HAP-1 (cell line): ENCODE data around the gene KLHDC8B.

Experiments
- DNase-seq, 2 experiments: peaks; one replicate each; pipeline ENCODE4 v3.0.0-alpha.2; 2016 to 2020; ENCODE audit warnings: low spot score in 2 of 2
- H3K27me3 ChIP-seq: fragments of 250-450 bp; sonication (Bioruptor Pico); 2 replicates; pipeline ENCODE4 v1.5.1; 2020; ENCODE audit warnings: low read depth, mild to moderate bottlenecking, moderate library complexity
- H3K36me3 ChIP-seq: fragments of 250-450 bp; sonication (Bioruptor Pico); replicated peaks from 2 replicates; pipeline ENCODE4 v1.5.1; 2020; ENCODE audit warnings: mild to moderate bottlenecking
- H3K4me1 ChIP-seq: fragments of 250-450 bp; sonication (Bioruptor Pico); 2 replicates; pipeline ENCODE4 v1.5.1; 2020; ENCODE audit warnings: mild to moderate bottlenecking
- H3K4me3 ChIP-seq: fragments of 250-450 bp; sonication (Bioruptor Pico); 2 replicates; pipeline ENCODE4 v1.5.1; 2020; ENCODE audit warnings: mild to moderate bottlenecking, moderate library complexity
- H3K9me3 ChIP-seq: fragments of 250-450 bp; sonication (Bioruptor Pico); 2 replicates; pipeline ENCODE4 v1.5.1; 2020; ENCODE audit warnings: mild to moderate bottlenecking, moderate library complexity
- in situ Hi-C: fragments of 300-500 bp; cut with MboI; formaldehyde crosslinking; loops from 3 replicates; pipeline ENCODE4 v1.14.3; 2020; ENCODE audit warnings: low sequenced_read_pairs, inconsistent platforms, mixed read lengths

The KLHDC8B gene

DNA sequence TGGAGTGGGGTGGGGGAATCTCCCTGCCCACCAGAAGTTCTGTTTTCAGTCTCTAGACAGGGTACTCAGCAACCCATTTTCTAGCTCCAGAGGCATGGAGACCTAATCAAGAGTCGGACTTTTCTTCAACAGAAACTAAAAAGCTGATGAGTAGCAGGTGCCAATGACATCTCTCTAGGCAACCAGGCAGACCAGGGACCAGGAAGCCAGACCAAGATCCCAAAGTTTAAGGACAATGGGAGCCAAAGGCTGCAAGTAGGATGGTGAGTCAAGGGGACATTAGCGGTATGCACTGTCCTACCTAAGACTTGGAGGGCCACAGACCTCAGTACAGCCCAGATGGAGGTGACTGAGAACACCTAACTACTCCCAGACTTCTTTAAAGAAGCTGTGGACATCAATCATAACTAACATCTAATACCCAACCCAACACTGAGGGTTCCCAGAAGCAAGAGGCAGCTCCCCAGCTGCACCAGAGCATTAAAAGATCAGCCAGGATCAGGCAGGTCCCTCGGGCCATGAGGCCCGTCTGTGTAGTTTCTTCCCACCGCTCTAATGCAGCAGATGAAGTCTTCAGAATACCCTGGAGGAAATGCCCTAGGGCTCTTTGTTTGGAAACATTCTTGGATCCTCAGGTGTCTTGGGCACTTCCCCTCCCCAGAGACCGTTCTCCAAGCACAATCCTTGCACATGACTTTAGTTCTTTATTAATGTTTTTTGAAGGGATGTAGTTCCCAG is 6.2 kb upstream of the KLHDC8B start:
- H3K36me3 ChIP-seq, result peaks cover 20% of the 10 kb centered on the region
- in situ Hi-C loops, result loop anchor here (25.0 kb wide), 1 partner anchor 272 kb away; the partner anchor contains the start of gene NICN1
- no peaks in the 10 kb centered on the region for H3K27me3 ChIP-seq
- peak in 1 of 2 experiments; percentile 18 for DNase-seq
- no peaks in the 10 kb centered on the region for H3K9me3 ChIP-seq
- H3K4me3 ChIP-seq, result peak overlapping the region; percentile 88
- peaks cover 9% of the 10 kb centered on the region for H3K4me1 ChIP-seq

DNA sequence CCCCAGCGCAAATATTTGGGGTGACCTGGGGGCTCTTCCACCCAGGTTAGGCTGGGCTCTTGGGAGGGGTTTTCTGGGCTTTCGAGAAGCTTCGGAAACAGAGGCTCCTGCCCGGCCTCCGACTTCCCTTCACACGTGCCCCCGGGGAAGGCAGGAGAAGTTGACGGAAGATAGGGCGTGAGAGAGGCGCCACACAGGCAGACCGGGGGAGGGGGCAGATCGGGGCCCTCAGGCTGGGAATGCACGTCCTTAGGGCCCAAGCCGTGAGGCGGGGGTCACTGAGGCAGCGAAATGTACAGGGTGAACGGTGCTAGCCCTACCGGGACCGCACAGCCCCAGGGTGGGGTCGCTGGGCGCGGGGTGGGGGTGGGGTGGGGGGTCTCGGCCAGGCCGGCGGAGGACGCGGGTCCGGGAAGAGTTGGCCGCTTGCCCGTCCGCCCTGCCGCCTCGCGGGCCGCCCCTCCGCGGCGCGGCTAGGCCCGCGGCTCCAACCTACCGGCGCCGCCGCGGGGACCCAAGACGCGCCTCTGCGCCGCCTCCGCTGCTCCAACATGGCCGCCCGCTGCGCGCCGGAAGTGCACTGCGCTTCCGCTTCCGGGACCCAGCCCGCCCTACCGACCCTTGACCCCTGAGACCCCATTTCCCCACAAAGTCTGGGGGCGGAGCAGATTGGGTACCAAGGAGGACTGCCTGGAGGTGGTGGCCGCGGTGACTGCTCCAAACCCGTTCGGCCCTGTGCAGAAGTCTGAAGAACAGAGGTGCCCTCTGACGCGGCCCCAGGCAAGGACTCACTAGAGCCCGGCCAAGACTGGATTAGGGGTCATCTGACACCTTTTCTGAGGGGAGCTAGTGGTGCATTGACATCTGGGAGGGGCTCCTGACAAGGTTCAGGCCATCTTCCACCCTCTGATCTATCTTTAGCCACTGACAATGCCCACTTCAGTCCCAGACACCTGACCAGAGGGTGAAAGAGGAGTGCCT is 5.3 kb upstream of the KLHDC8B start, which contains the start of gene CCDC71:
CCDC71 (minus strand) TSS at position 561 of the 981 bp plus-strand sequence. CDS start 2,123 bp downstream, outside the sequence.
- Histone ChIP-seq H3K36me3 (peaks cover 20% of the 10 kb centered on the region), H3K4me3 (peak within 1 kb of the TSS; percentile 88), H3K9me3 (no peaks in the 10 kb centered on the region), H3K4me1 (peaks cover 9% of the 10 kb centered on the region), H3K27me3 (no peaks in the 10 kb centered on the region)
- DNase-seq, result peak; percentile 58 to 85
- in situ Hi-C loops, result loop anchor here (25.0 kb wide), 1 partner anchor 271 kb away; the partner anchor contains the start of gene NICN1

DNA sequence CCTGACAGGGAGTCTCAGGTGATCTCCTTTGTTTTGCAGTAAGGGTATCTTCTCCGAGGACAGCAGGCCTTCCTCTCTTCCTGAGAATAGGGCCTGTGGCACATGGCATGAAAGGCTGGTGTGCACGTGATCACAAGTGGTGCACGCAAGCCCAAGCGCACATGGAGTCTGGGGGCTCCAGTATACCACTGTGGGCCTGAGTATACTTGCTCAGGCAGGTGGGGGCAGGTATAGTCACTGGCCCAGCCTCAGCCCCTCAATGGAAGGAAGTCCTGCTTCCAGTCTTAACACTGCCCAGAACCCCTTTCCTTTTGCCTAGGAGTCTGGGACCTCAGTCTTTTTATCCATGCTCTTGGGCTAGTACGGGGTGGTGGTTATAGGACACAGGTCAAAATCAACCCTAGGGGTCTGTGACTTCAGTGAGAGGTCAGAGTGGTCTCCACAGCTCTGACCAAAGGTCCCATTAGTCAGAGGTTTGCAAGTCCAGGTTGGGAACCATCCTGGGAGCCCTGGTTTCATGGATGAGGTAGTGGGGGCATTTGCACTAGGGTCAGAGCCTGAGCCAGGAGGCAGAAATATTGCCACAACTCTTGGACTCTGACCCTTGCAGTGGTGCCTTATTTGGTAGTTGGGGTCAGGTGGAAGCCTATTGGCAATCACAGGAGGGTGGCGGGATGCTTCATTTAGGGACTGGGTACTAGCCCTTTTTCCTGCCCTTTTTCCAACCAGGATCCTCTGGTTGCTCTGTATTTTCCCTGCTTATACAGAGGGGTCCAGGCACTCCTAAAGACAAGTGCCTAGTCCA is 4.4 kb upstream of the KLHDC8B start:
- peak overlapping the region; percentile 88 for H3K4me3 ChIP-seq
- in situ Hi-C loops, result loop anchor here (25.0 kb wide), 1 partner anchor 270 kb away; the partner anchor contains the start of gene NICN1
- peaks cover 20% of the 10 kb centered on the region for H3K36me3 ChIP-seq
- no peak for DNase-seq
- no peaks in the 10 kb centered on the region for H3K9me3 ChIP-seq
- H3K27me3 ChIP-seq, result no peaks in the 10 kb centered on the region
- H3K4me1 ChIP-seq, result peaks cover 10% of the 10 kb centered on the region

DNA sequence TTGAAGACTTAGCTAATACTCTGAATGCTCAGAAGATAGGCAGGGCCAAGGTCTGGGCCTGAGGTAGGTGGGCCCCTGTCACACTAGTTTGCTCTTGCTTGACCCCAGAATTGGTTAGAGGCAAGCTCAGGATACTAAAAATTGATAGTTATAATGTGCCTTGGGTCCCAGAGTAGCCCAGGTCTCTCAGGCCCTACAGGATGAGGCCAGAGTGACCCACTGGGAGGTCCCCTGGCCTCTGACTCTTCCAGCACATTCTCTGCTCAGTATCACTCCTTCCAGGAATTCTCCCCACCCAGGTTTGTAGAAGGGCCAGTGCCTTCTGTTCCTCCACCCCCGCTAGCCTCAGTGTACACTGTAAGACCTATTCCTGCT is 667 bp upstream of the KLHDC8B start:
- H3K36me3 ChIP-seq, result no peaks in the 10 kb centered on the region; the same call in none of the 2 replicates
- in situ Hi-C loops, result loop anchor here (25.0 kb wide), 1 partner anchor 267 kb away; the partner anchor contains the start of gene NICN1
- DNase-seq, result no peak
- peaks cover 20% of the 10 kb centered on the region for H3K4me1 ChIP-seq
- H3K9me3 ChIP-seq, result no peaks in the 10 kb centered on the region
- peak overlapping the region; percentile 53 for H3K4me3 ChIP-seq
- no peaks in the 10 kb centered on the region for H3K27me3 ChIP-seq

DNA sequence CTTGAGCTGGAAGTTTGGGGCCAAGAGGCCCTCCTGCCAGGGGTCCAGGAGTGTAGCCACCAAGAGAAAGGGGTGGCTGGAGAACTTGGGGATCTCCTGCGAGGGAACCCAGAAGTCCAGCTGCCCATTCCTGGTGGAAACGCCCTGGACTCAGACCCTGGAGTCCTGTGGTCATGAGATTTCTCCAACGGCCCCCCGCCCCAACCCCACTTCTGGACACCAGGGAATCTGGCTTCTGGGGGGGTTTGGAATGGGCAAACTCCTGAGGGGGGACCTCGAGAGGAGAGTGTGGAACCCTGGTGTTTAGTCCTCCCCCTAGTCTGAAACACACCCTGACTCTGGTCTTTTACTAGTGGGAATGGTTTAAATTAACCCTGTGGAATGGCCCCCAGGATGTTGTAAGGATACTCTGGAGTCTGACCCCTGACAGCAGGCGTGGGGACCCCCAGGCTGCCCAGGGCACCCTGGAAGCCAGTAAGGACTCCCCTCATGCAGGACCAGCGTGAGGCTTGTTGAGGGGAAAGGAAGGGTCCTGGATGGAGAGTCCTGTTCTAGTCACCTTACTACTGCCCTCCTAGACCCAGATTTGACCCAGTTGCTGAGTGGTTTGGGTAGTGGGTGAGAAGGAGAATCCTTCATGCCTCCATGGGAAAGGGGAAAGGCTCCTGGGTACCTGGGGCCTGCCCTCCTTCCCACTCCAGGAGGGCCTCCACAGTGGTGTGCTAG is 540 bp downstream of the KLHDC8B start:
- Histone ChIP-seq H3K9me3 (no peaks in the 10 kb centered on the region), H3K4me1 (peaks cover 14% of the 10 kb centered on the region), H3K4me3 (peak overlapping the region; percentile 53), H3K36me3 (no peaks in the 10 kb centered on the region; the same call in 1 of the 2 replicates), H3K27me3 (no peaks in the 10 kb centered on the region)
- in situ Hi-C loops, result loop anchor here (25.0 kb wide), 1 partner anchor 265 kb away; the partner anchor contains the start of gene NICN1
- DNase-seq, result no peak

DNA sequence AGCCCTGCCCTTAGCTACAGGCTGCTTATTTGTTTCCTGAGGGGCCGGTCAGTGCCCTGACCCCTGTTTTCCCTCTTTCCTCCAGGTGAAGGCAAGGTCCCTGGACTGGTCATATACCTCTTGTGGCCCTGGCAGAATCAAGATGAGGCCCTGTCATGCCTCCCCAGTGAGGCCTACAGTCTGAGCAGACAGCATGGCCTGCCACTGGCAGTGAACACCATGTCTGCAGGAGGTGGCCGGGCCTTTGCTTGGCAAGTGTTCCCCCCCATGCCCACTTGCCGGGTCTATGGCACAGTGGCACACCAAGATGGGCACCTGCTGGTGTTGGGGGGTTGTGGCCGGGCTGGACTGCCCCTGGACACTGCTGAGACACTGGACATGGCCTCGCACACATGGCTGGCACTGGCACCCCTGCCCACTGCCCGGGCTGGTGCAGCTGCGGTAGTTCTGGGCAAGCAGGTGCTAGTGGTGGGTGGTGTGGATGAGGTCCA is 1.2 kb downstream of the KLHDC8B start:
- in situ Hi-C loops, result loop anchor here (25.0 kb wide), 1 partner anchor 265 kb away; the partner anchor contains the start of gene NICN1
- peaks cover 14% of the 10 kb centered on the region for H3K4me1 ChIP-seq
- no peaks in the 10 kb centered on the region for H3K27me3 ChIP-seq
- no peaks in the 10 kb centered on the region; the same call in 1 of the 2 replicates for H3K36me3 ChIP-seq
- H3K9me3 ChIP-seq, result no peaks in the 10 kb centered on the region
- H3K4me3 ChIP-seq, result no peak overlapping the region
- no peak for DNase-seq

DNA sequence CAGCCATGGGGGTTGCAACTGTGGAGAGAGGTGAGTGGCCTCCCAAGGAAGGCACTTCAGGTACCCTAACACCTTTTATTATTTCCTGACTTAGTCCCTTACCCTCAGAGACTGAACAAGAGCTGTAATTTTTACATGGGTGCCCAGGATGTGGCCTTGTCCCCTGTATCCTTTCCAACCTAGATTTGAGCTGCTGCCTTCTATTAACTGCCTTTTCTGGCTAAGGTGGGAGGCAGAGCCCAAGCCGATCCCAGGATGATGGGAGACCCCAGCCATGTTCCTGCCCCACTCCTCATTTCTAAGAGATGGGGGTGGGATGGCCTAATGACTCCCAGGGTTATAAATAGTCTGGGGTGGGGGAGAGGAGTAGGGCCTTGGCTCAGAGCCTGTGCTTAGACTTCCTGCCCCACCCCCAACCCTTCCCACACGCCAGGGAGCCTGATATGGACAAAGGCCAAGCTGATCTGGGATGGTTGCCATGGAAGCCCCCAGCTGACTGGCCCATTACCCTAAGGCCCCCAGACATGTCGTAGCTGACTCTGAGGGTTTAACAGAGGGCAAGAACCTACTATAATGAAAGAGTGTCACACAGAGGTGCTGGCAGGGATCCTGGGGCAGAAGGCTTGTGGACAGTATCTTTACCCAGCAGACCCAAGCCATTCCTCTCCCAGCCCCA is 1.9 kb downstream of the KLHDC8B start:
- peak in 1 of 2 experiments; percentile 68 for DNase-seq
- in situ Hi-C loops, result loop anchor here (25.0 kb wide), 1 partner anchor 264 kb away; the partner anchor contains the start of gene NICN1
- Histone ChIP-seq H3K4me3 (no peak overlapping the region), H3K4me1 (peaks cover 14% of the 10 kb centered on the region), H3K36me3 (no peaks in the 10 kb centered on the region; the same call in 1 of the 2 replicates), H3K27me3 (no peaks in the 10 kb centered on the region), H3K9me3 (no peaks in the 10 kb centered on the region)

DNA sequence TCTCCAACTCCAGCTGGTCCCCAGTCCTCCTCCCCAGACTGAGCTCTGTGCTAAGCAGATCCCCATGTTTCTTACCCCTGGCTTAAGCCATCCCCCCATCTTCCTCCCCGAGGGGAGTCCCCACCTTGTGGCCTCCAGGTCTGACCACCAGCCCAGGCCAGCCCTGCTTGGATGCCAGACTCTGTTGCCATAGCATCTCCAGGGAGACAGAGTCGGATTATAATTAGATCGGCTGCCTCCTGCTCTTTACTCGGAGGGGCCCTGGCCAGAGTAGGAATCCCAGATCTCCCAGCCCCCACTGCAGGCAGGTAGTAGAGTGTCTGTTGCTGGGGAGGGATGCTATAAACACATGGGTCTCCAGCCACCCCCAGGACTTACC is 2.4 kb downstream of the KLHDC8B start:
- Histone ChIP-seq H3K36me3 (no peaks in the 10 kb centered on the region; the same call in 1 of the 2 replicates), H3K4me3 (no peak overlapping the region), H3K4me1 (peaks cover 14% of the 10 kb centered on the region), H3K27me3 (no peaks in the 10 kb centered on the region), H3K9me3 (no peaks in the 10 kb centered on the region)
- DNase-seq, result peak in 1 of 2 experiments; percentile 33
- in situ Hi-C loops, result loop anchor here (25.0 kb wide), 1 partner anchor 264 kb away; the partner anchor contains the start of gene NICN1

DNA sequence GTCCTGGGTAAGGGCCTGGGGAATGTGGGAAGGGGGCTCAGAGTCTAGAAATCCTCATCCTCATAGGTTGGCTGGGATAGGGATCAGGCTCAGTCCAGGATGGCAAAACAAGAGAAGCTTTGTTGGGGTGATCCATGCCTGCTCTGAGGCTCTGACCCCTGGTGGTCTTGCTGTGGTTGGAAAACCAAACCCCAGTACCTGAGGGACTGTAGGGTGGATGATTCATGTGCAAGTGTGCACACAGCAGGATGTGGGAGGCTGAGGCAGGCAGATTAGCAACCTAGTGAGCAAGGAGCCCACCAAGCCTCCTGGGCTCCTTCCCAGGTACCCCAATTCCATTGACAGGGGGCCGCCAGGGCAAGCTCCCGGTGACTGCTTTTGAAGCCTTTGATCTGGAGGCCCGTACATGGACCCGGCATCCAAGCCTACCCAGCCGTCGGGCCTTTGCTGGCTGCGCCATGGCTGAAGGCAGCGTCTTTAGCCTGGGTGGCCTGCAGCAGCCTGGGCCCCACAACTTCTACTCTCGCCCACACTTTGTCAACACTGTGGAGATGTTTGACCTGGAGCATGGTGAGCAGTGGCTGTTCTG is 3.1 kb downstream of the KLHDC8B start:
- no peak for DNase-seq
- in situ Hi-C loops, result loop anchor here (25.0 kb wide), 1 partner anchor 263 kb away; the partner anchor contains the start of gene NICN1

DNA sequence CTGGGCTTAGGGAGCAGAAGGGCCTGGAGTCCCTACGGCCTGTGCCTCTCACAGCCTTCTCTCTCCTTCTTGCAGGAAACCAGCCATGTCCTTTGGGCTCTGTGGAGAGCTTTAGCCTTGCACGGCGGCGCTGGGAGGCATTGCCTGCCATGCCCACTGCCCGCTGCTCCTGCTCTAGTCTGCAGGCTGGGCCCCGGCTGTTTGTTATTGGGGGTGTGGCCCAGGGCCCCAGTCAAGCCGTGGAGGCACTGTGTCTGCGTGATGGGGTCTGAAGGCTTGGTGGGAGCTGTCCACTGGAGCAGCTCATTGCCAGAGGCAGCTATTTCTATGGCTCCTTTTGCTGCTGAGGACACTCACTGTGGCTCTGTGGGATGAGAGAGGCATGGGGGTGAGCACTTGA is 4.1 kb downstream of the KLHDC8B start:
- in situ Hi-C loops, result no loop called here
- Histone ChIP-seq H3K27me3 (no peaks in the 10 kb centered on the region), H3K36me3 (no peaks in the 10 kb centered on the region; the same call in 1 of the 2 replicates)

More for the DNA sequence above, 3.1 kb downstream of the KLHDC8B start:
- H3K36me3 ChIP-seq, result no peaks in the 10 kb centered on the region; the same call in 1 of the 2 replicates
- peaks cover 14% of the 10 kb centered on the region for H3K4me1 ChIP-seq
- no peaks in the 10 kb centered on the region for H3K9me3 ChIP-seq
- no peaks in the 10 kb centered on the region for H3K27me3 ChIP-seq
- no peak overlapping the region for H3K4me3 ChIP-seq

DNA sequence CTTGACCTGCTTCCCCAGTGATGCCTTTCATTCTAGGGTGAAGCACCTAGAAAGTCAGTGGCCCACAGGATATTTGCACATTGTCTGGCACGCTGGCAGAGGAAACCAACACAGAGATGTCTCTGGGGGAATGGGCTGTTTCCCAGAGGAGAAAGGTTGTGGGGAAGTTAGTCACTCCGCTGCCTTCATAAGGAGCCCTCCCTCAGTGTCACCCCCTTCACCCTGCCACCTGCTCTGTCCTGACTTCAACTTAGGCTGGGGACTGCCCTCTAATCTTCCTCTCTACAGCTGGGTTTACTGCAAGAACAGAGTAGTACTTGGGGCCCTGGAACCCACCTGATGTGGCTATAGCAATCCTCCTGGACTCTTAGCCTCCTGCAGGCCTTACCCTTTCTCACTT is 5.7 kb downstream of the KLHDC8B start:
- DNase-seq, result no peak
- Histone ChIP-seq H3K4me3 (no peak overlapping the region), H3K4me1 (peaks cover 12% of the 10 kb centered on the region), H3K27me3 (no peaks in the 10 kb centered on the region), H3K9me3 (no peaks in the 10 kb centered on the region), H3K36me3 (no peaks in the 10 kb centered on the region; the same call in 1 of the 2 replicates)
- in situ Hi-C loops, result no loop called here

More for the DNA sequence above, 4.1 kb downstream of the KLHDC8B start:
- Histone ChIP-seq H3K4me3 (no peak overlapping the region), H3K9me3 (no peaks in the 10 kb centered on the region), H3K4me1 (peaks cover 14% of the 10 kb centered on the region)
- no peak for DNase-seq
